HEK293 (cell line): ENCODE results near the gene LIN9.

Experiments used
- CTCF ChIA-PET: fragments of 350-600 bp; formaldehyde crosslinking; extraction: SDS; loops from one replicate; lab custom pipeline; 2021; ENCODE audit warnings: antibody characterized with exemption; lab: Yijun Ruan, JAX
- POLR2A ChIA-PET: fragments of 300-600 bp; formaldehyde crosslinking; extraction: SDS; loops from one replicate; lab custom pipeline; 2020; ENCODE audit warnings: antibody characterized with exemption, inconsistent platforms; lab: Yijun Ruan, JAX
- H3K27ac ChIP-seq: fragments of 200-500 bp; sonication (Bioruptor generic); 2 replicates; pipeline ENCODE4 v1.5.1; 2014; ENCODE audit warnings: low read depth, low read length, control low read depth, inconsistent platforms; ENCODE audit errors: extremely low read depth
- H3K36me3 ChIP-seq, 2 experiments: fragments of 200-500 bp in 1 of 2; sonication (Bioruptor generic) in 1 of 2; 1 replicate in 1 of 2; 2 replicates in 1 of 2; pipeline ENCODE4 v1.5.1; 2014 to 2017; ENCODE audit warnings: inconsistent platforms in 2 of 2, low read length in 2 of 2; ENCODE audit not compliant: control insufficient read depth in 2 of 2, insufficient read depth in 1 of 2
- H3K4me1 ChIP-seq: fragments of 200-500 bp; sonication (Bioruptor generic); 2 replicates; pipeline ENCODE4 v1.5.1; 2014; ENCODE audit warnings: mild to moderate bottlenecking, low read length, inconsistent platforms; ENCODE audit not compliant: control insufficient read depth, insufficient read depth
- H3K4me3 ChIP-seq: 2 replicates; pipeline ENCODE4 v1.5.1; 2011; ENCODE audit warnings: low read depth, mild to moderate bottlenecking, control low read depth, low read length, moderate library complexity
- H3K9me3 ChIP-seq: fragments of 200-500 bp; sonication (Bioruptor generic); 2 replicates; pipeline ENCODE4 v1.5.1; 2014; ENCODE audit warnings: low read depth, low read length, inconsistent platforms; ENCODE audit not compliant: control insufficient read depth, insufficient read depth
- BCL11A ChIP-seq: fragments of 450-650 bp; formaldehyde crosslinking; IDR thresholded peaks from 2 replicates; pipeline ENCODE4 v1.5.1; 2016; ENCODE audit warnings: low read depth, missing biosample characterization, missing genetic modification characterization
- PRDM10 ChIP-seq: fragments of 450-650 bp; formaldehyde crosslinking; IDR thresholded peaks from 2 replicates; pipeline ENCODE4 v1.5.1; 2016; ENCODE audit warnings: missing biosample characterization, missing genetic modification characterization
- SETDB1 ChIP-seq: IDR thresholded peaks from one replicate; pipeline ENCODE4 v1.6.1; 2017; ENCODE audit warnings: mild to moderate bottlenecking, low read length, moderate library complexity, mixed read lengths; ENCODE audit not compliant: insufficient read length
- TRIM28 ChIP-seq: IDR thresholded peaks from 2 replicates; pipeline ENCODE4 v1.6.1; 2011; ENCODE audit warnings: low read length, control low read depth, borderline replicate concordance
- ZBTB20 ChIP-seq: fragments of 450-650 bp; formaldehyde crosslinking; IDR thresholded peaks from 2 replicates; pipeline ENCODE4 v1.5.1; 2016; ENCODE audit warnings: missing biosample characterization, missing genetic modification characterization
- ZNF16 ChIP-seq: fragments of 450-650 bp; formaldehyde crosslinking; IDR thresholded peaks from 2 replicates; pipeline ENCODE4 v1.5.1; 2016; ENCODE audit warnings: low read depth, missing biosample characterization, missing genetic modification characterization
- ZNF169 ChIP-seq: fragments of 450-650 bp; formaldehyde crosslinking; IDR thresholded peaks from 2 replicates; pipeline ENCODE4 v1.5.1; 2016; ENCODE audit warnings: missing biosample characterization, missing genetic modification characterization
- ZNF311 ChIP-seq: fragments of 450-650 bp; formaldehyde crosslinking; IDR thresholded peaks from 2 replicates; pipeline ENCODE4 v1.5.1; 2017; ENCODE audit warnings: missing biosample characterization, missing genetic modification characterization, borderline replicate concordance
- ZNF366 ChIP-seq: fragments of 450-650 bp; formaldehyde crosslinking; conservative IDR thresholded peaks from 2 replicates; pipeline ENCODE4 v1.5.1; 2016; ENCODE audit warnings: missing biosample characterization, missing genetic modification characterization
- ZNF513 ChIP-seq: fragments of 450-650 bp; IDR thresholded peaks from 2 replicates; pipeline ENCODE4 v1.5.1; 2018; ENCODE audit warnings: missing biosample characterization, missing genetic modification characterization
- ZNF585B ChIP-seq: fragments of 450-650 bp; formaldehyde crosslinking; IDR thresholded peaks from 2 replicates; pipeline ENCODE4 v1.5.1; 2016; ENCODE audit warnings: missing biosample characterization, missing genetic modification characterization
- ZNF629 ChIP-seq: fragments of 450-650 bp; formaldehyde crosslinking; IDR thresholded peaks from 2 replicates; pipeline ENCODE4 v1.5.1; 2017; ENCODE audit warnings: missing biosample characterization, missing genetic modification characterization
- ZNF692 ChIP-seq: fragments of 450-650 bp; formaldehyde crosslinking; IDR thresholded peaks from 2 replicates; pipeline ENCODE4 v1.5.1; 2016; ENCODE audit warnings: missing biosample characterization, missing genetic modification characterization
- ZNF830 ChIP-seq: fragments of 450-650 bp; IDR thresholded peaks from 2 replicates; pipeline ENCODE4 v1.5.0; 2018; ENCODE audit warnings: missing biosample characterization, missing genetic modification characterization, low read depth, mild to moderate bottlenecking, moderate library complexity
- TF ChIP-seq, protein P1 (sequence below): fragments of 450-650 bp; formaldehyde crosslinking; IDR thresholded peaks from 2 replicates; pipeline ENCODE4 v1.5.1; 2016; ENCODE audit warnings: missing biosample characterization, missing genetic modification characterization
- TF ChIP-seq, protein P2 (sequence below): fragments of 450-650 bp; formaldehyde crosslinking; IDR thresholded peaks from 2 replicates; pipeline ENCODE4 v1.5.1; 2017; ENCODE audit warnings: missing biosample characterization, missing genetic modification characterization
- TF ChIP-seq, protein P3 (sequence below): fragments of 450-650 bp; formaldehyde crosslinking; IDR thresholded peaks from 2 replicates; pipeline ENCODE4 v1.5.1; 2017; ENCODE audit warnings: missing biosample characterization, missing genetic modification characterization

Gene LIN9

GRCh38 chr1:226199971-226200370 lies 109.0 kb downstream of the LIN9 start:
- CTCF ChIA-PET, result interaction anchor here (0.6 to 5.8 kb wide), 8 partner anchors 18 to 1423 kb away, joined by 3 to 174 read pairs (median 4); no protein-coding TSS in a partner anchor
- no peaks in the 10 kb centered on the region for H3K36me3 ChIP-seq
- H3K4me1 ChIP-seq, result peaks cover 5% of the 10 kb centered on the region; the same call in 1 of the 2 replicates
- no peak overlapping the region for H3K4me3 ChIP-seq
- H3K9me3 ChIP-seq, result no peaks in the 10 kb centered on the region
- POLR2A ChIA-PET, result no interaction called here
- H3K27ac ChIP-seq, result no peak overlapping the region
- no peak for TF ChIP-seq ZNF585B (tag by site-specific recombination)
- no peak for TF ChIP-seq ZNF169 (tag by site-specific recombination)
- no peak for TF ChIP-seq ZNF16
- peak; percentile 93 for TF ChIP-seq ZNF366 (tag by site-specific recombination)
- TF ChIP-seq ZNF311, result 0 out of 2 replicates have a peak, but pooled peaks have one; percentile 68
- TF ChIP-seq ZBTB20 (tag by site-specific recombination), result no peak
- 0 out of 2 replicates have a peak, but pooled peaks have one; percentile 17 for TF ChIP-seq PRDM10 (tag by site-specific recombination)
- peak; percentile 89 for TF ChIP-seq ZNF513 (tag by site-specific recombination)
- no peak for TF ChIP-seq SETDB1
- TF ChIP-seq, protein P1, sequence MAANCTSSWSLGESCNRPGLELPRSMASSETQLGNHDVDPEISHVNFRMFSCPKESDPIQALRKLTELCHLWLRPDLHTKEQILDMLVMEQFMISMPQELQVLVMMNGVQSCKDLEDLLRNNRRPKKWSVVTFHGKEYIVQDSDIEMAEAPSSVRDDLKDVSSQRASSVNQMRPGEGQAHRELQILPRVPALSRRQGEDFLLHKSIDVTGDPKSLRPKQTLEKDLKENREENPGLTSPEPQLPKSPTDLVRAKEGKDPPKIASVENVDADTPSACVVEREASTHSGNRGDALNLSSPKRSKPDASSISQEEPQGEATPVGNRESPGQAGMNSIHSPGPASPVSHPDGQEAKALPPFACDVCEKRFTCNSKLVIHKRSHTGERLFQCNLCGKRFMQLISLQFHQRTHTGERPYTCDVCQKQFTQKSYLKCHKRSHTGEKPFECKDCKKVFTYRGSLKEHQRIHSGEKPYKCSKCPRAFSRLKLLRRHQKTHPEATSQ (tag by site-specific recombination), result no peak
- TF ChIP-seq BCL11A, result no peak
- TF ChIP-seq TRIM28, result no peak
- no peak for TF ChIP-seq ZNF692 (tag by site-specific recombination)
- no peak for TF ChIP-seq ZNF629 (tag by site-specific recombination)
- no peak for TF ChIP-seq ZNF830 (tag by site-specific recombination)
- TF ChIP-seq, protein P2, sequence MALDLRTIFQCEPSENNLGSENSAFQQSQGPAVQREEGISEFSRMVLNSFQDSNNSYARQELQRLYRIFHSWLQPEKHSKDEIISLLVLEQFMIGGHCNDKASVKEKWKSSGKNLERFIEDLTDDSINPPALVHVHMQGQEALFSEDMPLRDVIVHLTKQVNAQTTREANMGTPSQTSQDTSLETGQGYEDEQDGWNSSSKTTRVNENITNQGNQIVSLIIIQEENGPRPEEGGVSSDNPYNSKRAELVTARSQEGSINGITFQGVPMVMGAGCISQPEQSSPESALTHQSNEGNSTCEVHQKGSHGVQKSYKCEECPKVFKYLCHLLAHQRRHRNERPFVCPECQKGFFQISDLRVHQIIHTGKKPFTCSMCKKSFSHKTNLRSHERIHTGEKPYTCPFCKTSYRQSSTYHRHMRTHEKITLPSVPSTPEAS (tag by site-specific recombination), result no peak
- TF ChIP-seq, protein P3, sequence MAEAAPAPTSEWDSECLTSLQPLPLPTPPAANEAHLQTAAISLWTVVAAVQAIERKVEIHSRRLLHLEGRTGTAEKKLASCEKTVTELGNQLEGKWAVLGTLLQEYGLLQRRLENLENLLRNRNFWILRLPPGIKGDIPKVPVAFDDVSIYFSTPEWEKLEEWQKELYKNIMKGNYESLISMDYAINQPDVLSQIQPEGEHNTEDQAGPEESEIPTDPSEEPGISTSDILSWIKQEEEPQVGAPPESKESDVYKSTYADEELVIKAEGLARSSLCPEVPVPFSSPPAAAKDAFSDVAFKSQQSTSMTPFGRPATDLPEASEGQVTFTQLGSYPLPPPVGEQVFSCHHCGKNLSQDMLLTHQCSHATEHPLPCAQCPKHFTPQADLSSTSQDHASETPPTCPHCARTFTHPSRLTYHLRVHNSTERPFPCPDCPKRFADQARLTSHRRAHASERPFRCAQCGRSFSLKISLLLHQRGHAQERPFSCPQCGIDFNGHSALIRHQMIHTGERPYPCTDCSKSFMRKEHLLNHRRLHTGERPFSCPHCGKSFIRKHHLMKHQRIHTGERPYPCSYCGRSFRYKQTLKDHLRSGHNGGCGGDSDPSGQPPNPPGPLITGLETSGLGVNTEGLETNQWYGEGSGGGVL (tag by site-specific recombination), result peak; percentile 34; the same call in 1 of the 2 replicates
